Measurements from ENCODE around the gene ABI3BP.

The ABI3BP gene

DNA sequence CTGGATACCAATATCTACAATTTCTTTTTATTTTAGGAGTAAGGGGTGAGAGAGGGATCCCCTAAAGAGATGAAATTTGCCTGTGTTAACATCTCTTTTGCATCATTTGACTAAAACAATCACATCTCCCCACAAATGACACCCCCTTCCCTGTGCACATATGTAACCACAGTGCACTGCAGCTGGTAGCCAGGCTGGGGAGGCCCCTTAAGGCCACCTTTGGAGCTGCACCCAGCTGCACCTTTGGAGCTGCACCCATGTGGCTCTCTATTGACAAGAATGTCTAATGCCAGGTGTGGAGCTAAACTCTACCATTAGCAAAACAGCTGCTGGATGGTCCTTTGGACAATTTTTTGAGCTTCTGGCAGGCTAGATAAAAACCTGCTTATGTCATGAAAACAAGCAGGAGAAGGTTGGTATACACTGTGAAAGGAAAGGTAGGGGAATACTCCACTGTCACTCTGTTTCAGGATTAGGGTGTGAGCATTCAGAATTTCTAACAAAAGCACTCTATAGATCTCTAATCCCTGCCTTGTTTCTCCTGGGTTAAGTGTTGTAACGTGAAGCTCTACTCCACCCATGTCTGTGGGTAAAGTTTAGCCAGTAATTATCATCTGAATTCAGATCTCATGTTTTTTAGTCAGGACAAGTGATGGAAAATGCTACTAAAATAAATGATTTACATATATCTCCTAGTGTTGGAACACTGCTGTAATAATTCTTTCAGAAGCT, 231.8 kb downstream of the ABI3BP start:
- DNase-seq: no peak

DNA sequence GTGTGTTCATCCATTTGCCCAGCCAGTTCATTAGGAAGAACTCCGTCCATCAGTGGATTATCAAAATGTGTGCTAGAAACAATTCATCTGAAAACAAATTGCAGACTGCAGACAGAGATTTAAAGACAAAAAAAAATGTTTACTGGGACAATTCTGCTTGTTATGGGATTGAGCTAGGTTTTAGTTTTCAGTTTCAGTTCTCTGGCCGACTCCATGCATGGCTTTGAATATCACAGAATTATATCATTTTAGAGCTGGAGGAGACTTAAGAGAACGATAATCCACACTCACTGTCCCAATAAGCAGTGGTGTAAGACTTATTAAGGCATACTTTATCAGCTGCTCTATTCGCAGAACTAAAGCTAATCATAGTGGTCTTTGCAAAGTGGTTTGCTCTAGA, 232.8 kb downstream of the ABI3BP start:
- no peak for DNase-seq

DNA sequence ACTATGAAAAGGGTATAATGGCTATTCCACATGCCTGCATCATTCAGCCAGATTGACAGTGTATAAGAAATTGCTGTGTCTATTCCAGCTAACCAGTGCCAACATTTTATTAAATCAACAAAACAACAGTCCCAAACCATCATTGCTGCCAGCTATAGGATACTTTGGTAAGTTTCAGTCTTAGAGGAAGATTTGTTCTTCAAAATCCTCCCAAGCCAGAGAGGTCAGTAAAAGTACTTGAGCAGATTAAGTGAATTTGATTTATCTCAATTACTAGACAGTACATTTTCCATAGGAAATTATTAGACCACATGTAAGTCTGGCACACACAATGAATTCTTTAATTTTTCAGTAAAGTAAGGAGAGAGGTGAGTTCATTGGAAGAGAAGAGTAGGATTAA, 233.3 kb downstream of the ABI3BP start:
- no peak for DNase-seq

DNA sequence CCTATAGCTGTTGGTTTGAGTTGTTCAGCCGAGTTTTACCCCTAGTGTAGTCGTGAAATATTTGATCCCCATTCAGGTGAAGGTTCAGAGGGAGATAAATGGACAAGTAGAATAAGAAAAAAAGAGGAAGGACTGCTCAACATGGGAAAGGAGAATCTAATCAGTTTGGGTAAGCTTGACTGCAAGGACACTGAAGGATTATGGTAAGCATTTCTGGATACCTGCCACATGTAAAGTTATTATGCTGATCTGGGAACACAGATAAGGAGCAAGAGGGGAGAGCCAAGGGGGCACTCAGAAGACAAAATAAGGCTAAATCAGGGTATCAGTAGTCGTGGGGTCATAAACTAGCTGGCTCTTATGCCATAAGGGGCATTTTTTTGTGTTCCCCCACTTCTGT, 234.1 kb downstream of the ABI3BP start:
- DNase-seq: no peak

DNA sequence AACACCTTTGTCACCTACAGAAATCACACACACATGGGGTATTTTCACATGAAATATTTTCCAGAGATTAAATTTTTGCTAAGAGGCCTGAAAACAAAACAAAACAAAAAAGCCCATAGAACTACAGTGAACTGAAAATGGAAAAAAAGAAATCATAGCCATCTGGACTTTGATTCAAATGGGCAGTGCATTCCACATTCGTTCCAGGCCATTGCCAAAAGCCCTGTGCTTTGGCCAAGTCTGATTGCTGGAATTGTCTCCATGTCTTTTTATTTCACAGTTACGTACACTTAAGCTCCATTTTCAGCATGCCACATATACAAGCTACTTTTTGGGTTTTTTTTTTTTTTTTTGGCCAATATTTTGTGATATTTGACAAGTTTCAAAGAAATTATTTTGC, 236.8 kb downstream of the ABI3BP start:
- no peak for DNase-seq

DNA sequence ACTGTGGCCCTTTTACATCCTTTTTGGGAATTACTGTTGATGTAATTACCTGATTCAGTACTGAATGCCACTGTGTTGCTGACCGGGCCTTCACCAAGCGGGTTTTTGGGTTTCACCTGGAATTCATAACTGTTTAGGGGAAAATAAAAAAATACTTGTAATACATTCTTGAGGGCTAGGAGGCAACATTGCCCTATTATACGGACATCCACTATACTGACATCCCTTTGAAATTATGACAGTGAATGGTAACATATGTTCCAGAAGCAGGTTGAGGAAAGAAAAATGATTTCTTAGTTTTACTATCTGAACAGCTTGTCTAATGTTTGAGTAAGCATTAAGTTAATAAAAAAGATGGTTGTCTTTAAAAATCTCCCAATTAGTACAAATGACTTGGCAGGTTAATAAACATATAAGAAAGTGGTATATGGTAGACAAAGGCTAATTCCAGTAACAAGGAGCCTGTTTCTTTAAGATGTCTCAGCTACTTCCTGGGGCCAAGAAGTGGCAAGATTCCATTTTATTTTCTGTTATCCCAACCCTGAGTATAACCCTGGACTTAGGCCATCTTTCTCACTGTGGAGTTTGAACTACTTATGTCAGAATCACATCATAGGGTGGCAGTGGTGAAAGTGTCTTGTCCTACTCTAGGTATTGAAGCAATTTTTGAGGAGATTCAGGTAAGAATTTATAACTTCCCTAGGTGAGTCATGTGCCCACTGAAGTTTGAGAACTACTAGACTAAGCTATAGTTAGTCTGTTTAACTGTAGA, 238.5 kb downstream of the ABI3BP start:
- no peak for DNase-seq

DNA sequence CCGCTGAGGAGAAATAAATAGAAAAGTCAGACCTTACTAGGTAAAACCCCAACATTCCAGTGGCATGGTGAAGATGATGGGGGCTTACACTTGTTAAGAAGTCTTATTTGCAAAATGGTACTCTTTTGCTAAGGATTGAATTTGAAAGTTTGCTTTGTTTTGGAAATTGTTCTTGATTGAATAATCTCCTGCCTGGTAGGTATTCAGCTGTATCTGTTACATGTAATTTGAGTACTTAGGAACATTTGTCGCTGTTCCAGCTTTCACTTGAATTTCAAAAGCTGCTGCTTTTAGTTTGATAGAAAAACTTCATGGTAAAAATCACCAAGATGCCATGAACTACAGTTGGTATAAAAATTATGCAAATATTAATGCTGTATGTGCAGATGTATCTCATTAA, 239.4 kb downstream of the ABI3BP start:
- no peak for DNase-seq

DNA sequence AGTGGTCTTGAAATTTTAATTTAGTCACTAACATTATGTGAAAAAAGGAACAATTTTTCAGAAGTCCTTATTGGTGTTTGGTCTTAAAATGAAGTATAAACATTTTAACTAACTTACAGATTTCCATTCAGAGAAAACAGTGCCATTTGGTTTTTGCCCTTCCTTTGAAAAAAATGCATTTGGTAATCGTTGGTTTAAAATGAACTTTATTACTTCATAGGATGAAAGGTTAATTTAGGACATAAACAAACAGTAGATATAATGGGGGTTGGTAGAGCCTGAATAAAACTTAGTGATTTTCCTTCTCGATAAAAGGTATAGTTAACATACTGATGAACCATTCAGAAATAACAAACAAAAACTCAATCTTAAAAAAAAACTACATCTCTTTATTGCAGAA, 244.3 kb downstream of the ABI3BP start:
- no peak for DNase-seq

DNA sequence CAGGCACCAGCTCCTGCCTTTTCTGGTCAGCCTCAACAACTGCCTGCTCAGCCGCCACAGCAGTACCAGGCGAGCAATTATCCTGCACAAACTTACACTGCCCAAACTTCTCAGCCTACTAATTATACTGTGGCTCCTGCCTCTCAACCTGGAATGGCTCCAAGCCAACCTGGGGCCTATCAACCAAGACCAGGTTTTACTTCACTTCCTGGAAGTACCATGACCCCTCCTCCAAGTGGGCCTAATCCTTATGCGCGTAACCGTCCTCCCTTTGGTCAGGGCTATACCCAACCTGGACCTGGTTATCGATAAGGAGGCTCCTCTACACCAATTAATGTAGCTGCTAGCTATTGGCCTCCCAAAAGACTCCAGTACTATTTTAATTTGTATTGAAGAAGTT, 245.0 kb downstream of the ABI3BP start:
- no peak for DNase-seq

DNA sequence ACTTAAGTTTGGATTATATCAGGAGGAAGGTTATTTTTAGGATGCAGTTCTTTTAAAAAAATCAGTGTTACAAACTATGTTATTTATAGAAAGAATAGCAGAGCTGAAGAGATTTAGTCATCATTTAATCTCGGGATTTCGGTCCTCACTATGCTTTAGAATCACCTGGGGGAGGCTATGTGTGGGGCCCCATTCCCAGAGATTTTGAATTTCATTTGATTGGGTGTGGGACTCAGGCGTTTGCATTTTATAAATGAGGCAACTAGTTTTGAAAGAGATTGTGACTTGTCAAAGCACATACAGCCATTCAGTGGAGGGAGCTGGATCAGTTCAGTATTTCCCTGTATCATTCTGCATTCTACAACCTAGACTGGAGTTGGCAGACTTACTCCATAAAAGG, 247.1 kb downstream of the ABI3BP start:
- DNase-seq: no peak

DNA sequence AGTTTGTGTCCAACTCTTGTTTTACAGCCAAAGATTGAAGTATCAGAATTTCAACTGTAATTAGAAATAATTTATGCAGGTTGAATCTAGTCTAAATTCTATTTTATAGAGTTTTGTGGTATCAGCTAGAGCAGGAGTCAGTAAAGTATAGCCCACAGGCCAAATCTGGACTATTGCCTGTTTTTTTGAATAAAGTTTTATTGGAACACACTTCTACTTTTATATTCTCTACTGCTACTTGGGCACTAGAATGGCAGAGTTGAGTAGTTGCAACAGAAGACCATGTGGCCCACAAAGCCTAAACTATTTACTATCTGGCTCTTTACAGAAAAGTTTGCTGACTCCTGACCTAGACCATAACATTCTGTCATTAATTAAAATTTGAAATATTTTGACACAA, 247.6 kb downstream of the ABI3BP start:
- DNase-seq: no peak

DNA sequence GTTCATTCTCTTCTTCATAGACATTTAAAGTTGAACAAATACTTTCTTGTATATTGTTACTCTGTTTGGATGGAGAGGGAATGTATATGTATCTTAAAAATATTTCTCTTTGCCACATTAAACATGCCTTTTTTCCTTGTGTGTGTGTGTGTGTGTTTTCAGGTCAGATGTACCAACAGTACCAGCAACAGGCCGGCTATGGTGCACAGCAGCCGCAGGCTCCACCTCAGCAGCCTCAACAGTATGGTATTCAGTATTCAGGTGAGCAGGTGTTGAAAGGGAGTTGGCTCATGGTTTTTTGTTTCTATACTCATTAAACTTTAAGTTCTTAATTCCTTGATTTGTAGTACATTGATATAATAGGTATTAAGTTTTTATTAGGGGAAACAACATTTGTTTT, 248.6 kb downstream of the ABI3BP start:
- DNase-seq: no peak

DNA sequence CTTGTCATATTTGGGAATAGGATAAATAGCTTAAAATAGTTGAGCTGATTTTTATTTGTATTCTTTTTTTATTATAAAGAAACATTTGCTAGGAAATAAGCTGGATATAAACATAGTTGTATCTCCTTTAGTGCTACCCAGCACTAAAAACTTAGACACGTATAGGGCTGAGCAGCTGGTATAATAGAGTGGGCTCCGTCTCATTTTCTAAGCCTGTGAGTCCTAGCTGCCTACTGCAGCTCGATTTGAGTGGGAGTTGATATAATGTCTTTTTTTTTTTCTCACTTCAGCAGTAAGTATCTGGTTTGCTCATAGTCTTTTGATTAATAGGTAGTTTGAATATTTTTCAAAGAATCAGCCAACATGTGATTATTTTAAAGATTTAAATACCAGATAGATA, 249.7 kb downstream of the ABI3BP start:
- no peak for DNase-seq

DNA sequence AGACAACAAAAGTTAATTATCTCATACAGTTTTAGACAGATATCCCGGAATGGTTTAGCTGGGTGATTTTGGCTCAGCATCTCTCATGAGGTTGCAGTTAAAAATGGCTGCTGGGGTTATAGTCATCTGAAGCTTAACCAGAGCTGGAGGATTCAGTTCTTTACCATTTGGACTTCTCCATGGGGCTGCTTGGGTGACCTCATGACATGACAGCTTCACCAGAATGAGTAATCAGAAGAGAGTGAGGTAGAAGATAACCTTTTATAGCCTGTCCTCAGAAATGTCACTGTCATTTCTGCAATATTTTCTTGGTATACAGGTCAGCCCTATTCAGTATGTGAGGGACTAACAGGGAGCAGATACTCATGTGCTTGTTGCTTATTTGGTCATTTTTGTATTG, 253.0 kb downstream of the ABI3BP start:
- no peak for DNase-seq

DNA sequence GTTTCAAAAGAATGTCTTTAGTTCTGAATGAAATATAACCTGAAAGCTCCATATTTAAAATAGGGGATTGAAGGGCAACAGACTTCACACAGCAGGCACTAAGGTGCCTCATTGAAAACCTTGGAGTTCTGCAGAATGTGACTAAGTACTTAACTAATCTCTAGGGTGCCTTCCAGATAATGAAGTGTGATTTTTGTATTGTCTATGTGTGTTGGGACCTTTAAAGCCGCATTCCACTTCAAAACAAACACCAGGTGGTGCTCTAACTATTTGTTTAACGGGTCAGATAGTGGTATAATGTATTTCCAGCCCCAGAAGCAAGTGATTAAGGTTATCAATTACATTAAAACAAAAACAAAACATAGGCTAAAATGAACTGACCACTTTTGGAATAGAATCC, 255.9 kb downstream of the ABI3BP start:
- no peak for DNase-seq

DNA sequence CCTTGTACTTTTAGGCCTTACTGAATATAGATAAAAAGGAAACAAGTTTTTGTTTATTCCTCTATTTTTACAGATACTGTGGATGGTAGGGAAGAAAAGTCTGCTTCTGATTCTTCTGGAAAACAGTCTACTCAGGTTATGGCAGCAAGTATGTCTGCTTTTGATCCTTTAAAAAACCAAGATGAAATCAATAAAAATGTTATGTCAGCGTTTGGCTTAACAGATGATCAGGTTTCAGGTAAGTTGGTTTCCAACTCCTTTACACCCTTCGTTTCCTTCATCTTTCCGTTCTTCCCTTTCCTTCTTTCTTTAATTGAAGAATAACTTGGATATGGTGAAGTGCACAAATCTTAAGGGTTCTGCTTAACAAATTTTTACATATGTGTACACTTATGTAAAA, 260.8 kb downstream of the ABI3BP start:
- no peak for DNase-seq

DNA sequence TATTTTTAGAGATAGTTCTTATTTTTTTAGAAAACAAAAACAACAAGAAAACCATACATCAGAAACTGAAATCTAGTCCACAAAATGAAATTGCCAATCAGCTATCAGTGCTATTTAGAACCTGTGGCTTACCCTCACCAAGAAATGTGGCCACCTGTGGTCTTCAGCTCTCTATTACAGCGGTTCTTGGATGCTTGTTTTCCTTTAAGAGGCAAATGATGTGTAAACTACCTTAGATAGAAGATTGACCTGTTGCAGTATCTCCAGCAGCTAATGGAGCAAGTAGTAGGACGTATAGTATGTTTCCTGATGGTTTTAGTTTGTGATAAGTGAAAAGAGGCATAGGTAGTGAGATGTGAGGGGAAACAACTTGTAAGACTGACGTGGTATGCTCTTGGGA, 262.7 kb downstream of the ABI3BP start:
- DNase-seq: no peak

DNA sequence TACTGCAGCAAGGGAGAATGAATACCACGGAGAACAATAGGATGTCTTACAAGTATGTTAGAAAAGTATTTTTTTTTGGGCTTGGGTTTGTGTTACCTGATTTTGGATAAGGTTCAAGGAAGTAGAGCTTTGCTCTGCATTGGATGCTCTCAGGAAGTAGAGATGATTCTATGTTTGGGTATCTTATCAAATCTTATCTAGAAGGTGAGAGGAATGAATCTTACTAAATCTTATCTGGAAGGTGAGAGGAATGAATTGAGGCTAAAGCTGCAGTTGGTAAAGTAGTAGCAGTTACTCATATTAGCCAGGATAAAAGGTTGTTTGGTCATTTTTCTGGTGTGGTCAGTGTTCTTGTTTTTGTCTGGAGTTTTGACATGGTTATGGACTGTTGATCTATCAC, 266.5 kb downstream of the ABI3BP start:
- DNase-seq: no peak

DNA sequence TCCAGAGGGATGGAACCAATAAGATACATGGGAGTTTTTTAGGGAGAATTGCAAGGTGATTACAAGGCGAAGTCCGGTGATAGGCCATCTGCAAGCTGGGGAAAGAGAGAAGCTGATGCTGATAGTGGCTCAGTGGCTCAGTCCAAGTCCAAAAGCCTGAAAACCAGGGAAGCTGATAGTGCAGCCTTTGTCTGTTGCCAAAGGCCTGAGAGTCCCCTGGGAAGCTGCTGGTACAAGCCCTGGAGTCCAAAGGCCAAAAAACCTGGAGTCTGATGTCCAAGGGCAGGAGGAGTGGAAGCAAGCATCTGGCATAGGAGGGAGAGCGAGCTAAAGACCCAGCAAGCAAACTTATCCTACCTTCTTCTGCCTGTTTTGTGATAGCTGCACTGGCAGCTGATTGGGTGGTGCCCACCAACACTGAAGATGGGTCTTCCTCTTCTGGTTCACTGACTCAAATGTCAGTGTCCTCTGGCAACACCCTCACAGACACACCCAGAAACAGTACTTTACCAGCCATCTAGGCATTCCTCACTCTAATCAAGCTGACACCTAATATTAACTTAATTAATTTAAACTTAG, 267.2 kb downstream of the ABI3BP start:
- DNase-seq: no peak

DNA sequence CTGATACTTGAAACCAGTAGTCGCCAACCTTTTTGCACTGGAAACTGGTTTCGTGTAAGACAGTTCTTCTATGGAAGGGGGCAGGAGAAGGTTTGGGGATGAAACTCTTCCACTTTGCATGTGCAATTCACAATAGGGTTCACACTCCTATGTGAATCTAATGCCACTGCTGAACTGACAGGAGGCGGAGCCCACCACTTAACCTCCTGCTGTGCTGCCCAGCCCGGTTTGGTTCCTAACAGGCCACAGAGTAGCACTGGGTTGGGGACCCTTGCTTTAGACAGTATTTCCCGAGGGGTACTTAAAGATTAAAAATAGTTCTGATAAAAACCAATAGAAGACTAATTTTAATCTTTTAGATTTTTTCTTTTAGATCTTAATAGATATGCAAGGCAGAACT, 272.8 kb downstream of the ABI3BP start:
- DNase-seq: no peak

DNA sequence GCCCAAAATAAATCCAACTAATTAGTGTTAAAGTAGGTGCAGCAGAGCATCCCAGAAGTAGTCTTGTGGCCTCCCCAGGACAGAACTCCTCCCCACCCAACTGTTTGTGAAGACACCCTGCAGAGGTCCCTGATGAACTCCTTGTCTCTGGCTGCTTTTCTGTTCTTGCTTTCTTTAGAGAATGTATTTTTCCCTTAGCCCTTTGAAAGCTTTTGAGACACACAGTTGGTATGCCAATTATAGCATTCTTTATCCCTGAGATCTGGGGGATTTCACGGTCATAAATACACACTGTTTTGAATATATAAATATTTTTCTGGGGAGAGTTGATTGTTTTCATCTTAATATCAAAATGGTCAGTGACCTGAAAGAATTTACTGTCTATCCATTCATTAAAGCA, 274.1 kb downstream of the ABI3BP start:
- DNase-seq: no peak

DNA sequence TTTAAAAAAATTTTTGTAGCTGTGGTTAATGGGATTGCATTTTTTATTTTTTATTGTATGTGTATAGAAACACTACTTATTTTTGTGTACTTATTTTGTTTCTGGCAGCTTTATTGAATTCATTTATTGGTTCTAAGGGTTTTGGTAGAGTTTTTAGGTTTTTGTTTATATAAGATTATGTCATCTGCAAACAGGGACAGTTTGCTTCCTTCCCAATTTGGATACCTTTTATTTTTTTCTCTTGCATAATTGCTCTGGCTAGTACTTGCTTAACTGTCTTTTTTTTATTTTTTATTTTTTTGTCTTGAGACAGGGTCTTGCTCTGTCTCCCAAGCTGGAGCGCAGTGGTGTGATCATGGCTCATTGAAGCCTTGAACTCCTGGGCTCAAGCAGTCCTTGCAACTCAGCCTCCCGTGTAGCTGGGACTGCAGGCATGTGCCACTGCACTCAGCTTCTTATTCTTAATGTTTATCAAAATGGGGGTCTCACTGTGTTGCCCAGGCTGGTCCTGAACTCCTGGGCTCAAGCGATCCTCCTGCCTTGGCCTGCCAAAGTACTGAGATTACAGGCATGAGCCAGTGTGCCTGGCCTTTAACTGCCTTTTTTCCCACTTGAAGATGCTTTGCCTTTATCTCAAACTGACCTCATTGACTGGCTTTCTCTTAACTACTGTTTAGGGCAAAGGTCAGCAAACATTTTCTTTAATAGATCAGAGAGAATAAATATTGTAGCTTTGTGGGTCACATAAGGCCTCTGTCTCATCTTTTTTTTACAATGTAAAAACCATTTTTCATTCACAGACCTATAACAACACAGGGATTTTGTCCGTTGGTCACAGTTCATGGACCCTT, 275.4 kb downstream of the ABI3BP start:
- no peak for DNase-seq

DNA sequence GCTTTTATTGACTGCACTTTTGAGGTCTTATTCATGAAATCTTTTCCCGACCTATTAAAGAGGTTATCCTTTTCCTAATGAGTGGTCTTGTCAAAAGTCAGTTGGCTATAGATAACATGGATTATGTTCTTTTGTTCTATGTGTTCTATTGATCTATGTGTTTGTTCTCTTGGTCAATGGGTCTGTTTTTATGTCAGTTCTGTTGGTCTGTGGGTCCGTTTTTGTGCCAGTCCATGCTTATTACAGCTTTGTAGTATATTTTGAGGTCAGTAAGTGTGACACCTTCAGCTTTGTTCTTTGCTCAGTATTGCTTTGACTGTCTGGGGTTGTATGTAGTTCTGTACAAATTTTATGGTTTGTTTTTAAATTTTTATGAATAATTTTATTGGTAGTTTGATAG, 276.2 kb downstream of the ABI3BP start:
- no peak for DNase-seq

DNA sequence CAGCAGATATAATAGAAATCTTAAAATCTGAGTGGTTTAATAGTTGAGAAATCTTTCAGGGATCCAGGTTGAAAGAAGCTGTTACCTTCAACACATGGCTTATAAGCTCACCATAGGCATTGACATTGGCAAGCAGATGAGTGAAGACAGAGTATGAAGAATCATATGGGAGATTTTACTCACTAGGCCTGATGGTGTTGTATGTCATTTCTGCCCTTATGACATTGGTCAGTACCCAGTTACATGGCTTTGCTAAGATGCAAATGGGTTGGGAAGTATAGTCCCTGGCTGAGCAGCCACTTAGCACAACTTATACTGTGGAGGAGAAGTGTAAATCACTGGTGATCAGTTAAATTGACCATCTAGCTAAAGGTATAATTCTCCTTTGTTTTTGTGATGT, 278.0 kb downstream of the ABI3BP start:
- no peak for DNase-seq

Data from NCI-H345 (cell line).